Cardiac muscle cell (in vitro differentiated cells and primary cell): ENCODE measurements around the gene IQGAP1. TPM values are rescaled to one million over a fixed set of nuclear protein-coding genes. Genes with fewer than 3 reads are reported as not detected.

ENCODE experiments used
- DNase-seq, 2 donors: peaks; one replicate each; pipeline versions ENCODE4 v3.0.0 to v3.0.0-alpha.2; 2010 to 2017; ENCODE audit warnings: low read depth in 1 of 2, low spot score in 1 of 2
- H3K27ac ChIP-seq: fragments of 200-600 bp; sonication (generic); 2 replicates; pipeline ENCODE4 v1.5.1; 2016
- H3K27me3 ChIP-seq: fragments of 200-600 bp; sonication (generic); 2 replicates; pipeline ENCODE4 v1.6.0; 2016; ENCODE audit warnings: control low read depth
- H3K36me3 ChIP-seq: fragments of 200-600 bp; sonication (generic); 2 replicates; pipeline ENCODE4 v1.5.1; 2016; ENCODE audit warnings: control low read depth
- H3K4me1 ChIP-seq: fragments of 200-600 bp; sonication (generic); 2 replicates; pipeline ENCODE4 v1.8.1; 2017; ENCODE audit warnings: low read depth, mild to moderate bottlenecking, mixed run types
- H3K4me3 ChIP-seq: fragments of 200-600 bp; sonication (generic); 2 replicates; pipeline ENCODE4 v1.5.1; 2016; ENCODE audit warnings: mild to moderate bottlenecking
- H3K9me3 ChIP-seq: fragments of 200-600 bp; sonication (generic); 2 replicates; pipeline ENCODE4 v1.5.1; 2017; ENCODE audit warnings: low read depth, mild to moderate bottlenecking, control low read depth
- CTCF ChIP-seq: IDR thresholded peaks from 2 replicates; pipeline ENCODE4 v1.5.1; 2012; ENCODE audit warnings: low read depth, mild to moderate bottlenecking, low read length
- polyA plus RNA-seq: library from polyadenylated mRNA; unstranded; fragments of >200 nt; fragmentation: Nextera tagmentation; extraction: Ambion mirVana; gene quantifications from 2 replicates; pipeline ENCODE4 v1.2.1, GENCODE V29; 2016
- total RNA-seq: library from RNA; depleted of rRNA; stranded (reverse); fragments of >200 nt; gene quantifications from 2 replicates; pipeline ENCODE4 v1.2.3, GENCODE V29; 2016

The IQGAP1 gene
- total and polyA plus RNA-seq, 2 experiments from 2014 or later: 9.1 to 14.2 TPM

- no peak overlapping the region for H3K4me3 ChIP-seq
- peaks cover 3% of the 10 kb centered on the region for H3K27me3 ChIP-seq
- H3K27ac ChIP-seq: no peak overlapping the region
- H3K36me3 ChIP-seq: no peaks in the 10 kb centered on the region
- H3K9me3 ChIP-seq: no peaks in the 10 kb centered on the region
- DNase-seq: peak in 1 of 2 donors; percentile 76
- H3K4me1 ChIP-seq: no peaks in the 10 kb centered on the region
- no peak for TF ChIP-seq CTCF
Measured at GRCh38 chr15:90364251-90364650, 23.8 kb upstream of the IQGAP1 start.

- H3K27ac ChIP-seq: no peak overlapping the region
- H3K4me1 ChIP-seq: no peaks in the 10 kb centered on the region
- TF ChIP-seq CTCF: no peak
- peaks cover 3% of the 10 kb centered on the region for H3K27me3 ChIP-seq
- no peaks in the 10 kb centered on the region for H3K9me3 ChIP-seq
- no peak overlapping the region for H3K4me3 ChIP-seq
- H3K36me3 ChIP-seq: no peaks in the 10 kb centered on the region
- no peak for DNase-seq
Measured at GRCh38 chr15:90365414-90366055, 22.5 kb upstream of the IQGAP1 start.

- Histone ChIP-seq H3K36me3 (no peaks in the 10 kb centered on the region), H3K27me3 (peaks cover 3% of the 10 kb centered on the region), H3K27ac (no peak overlapping the region), H3K9me3 (no peaks in the 10 kb centered on the region), H3K4me1 (no peaks in the 10 kb centered on the region), H3K4me3 (no peak overlapping the region)
- TF ChIP-seq CTCF: no peak
- peak in 1 of 2 donors; percentile 45 for DNase-seq
Measured at GRCh38 chr15:90367576-90367975, 20.5 kb upstream of the IQGAP1 start.

GRCh38 chr15:90375071-90375470, 13.0 kb upstream of the IQGAP1 start:
- H3K36me3 ChIP-seq: no peaks in the 10 kb centered on the region
- no peaks in the 10 kb centered on the region for H3K27me3 ChIP-seq
- TF ChIP-seq CTCF: no peak
- no peaks in the 10 kb centered on the region for H3K9me3 ChIP-seq
- H3K4me1 ChIP-seq: no peaks in the 10 kb centered on the region
- no peak overlapping the region for H3K4me3 ChIP-seq
- H3K27ac ChIP-seq: no peak overlapping the region
- DNase-seq: no peak

GRCh38 chr15:90376789-90377188, 11.3 kb upstream of the IQGAP1 start:
- H3K27me3 ChIP-seq: no peaks in the 10 kb centered on the region
- H3K9me3 ChIP-seq: no peaks in the 10 kb centered on the region
- H3K4me1 ChIP-seq: no peaks in the 10 kb centered on the region
- DNase-seq: no peak
- H3K36me3 ChIP-seq: no peaks in the 10 kb centered on the region
- H3K27ac ChIP-seq: no peak overlapping the region
- H3K4me3 ChIP-seq: no peak overlapping the region
- no peak for TF ChIP-seq CTCF

GRCh38 chr15:90379263-90379662, 8.8 kb upstream of the IQGAP1 start:
- Histone ChIP-seq H3K27me3 (no peaks in the 10 kb centered on the region), H3K4me3 (no peak overlapping the region), H3K9me3 (no peaks in the 10 kb centered on the region), H3K36me3 (no peaks in the 10 kb centered on the region), H3K4me1 (no peaks in the 10 kb centered on the region), H3K27ac (no peak overlapping the region)
- TF ChIP-seq CTCF: no peak
- no peak for DNase-seq
